ENCODE results near the gene ZNF576.

- TF ChIP-seq EZH2 (conservative IDR thresholded peaks at IDR 0.05; ENCODE audit: low read depth, low read length) (no peak), HOXA3 (CRISPR knock-in tag; IDR thresholded peaks at IDR 0.05) (no peak), EP300 (IDR thresholded peaks at IDR 0.05; ENCODE audit: low read depth in 2 of 2, low read length in 2 of 2) (no peak), EP300 (CRISPR knock-in tag; IDR thresholded peaks at IDR 0.05; ENCODE audit: borderline replicate concordance) (no peak), JUN (CRISPR knock-in tag; IDR thresholded peaks at IDR 0.05) (no peak), ZFP41 (CRISPR knock-in tag; IDR thresholded peaks at IDR 0.05; ENCODE audit: borderline replicate concordance) (no peak)
These were observed 13.9 kb upstream of the ZNF576 start for GRCh38 chr19:43582495-43582894.
